ENCODE measurements around the gene KRTAP2-1.
"Not testable (repeated sequence)": the region's sequence is repeated elsewhere in the genome, so short reads cannot be mapped to it uniquely, and the experiment has no call there.

The KRTAP2-1 gene

DNA sequence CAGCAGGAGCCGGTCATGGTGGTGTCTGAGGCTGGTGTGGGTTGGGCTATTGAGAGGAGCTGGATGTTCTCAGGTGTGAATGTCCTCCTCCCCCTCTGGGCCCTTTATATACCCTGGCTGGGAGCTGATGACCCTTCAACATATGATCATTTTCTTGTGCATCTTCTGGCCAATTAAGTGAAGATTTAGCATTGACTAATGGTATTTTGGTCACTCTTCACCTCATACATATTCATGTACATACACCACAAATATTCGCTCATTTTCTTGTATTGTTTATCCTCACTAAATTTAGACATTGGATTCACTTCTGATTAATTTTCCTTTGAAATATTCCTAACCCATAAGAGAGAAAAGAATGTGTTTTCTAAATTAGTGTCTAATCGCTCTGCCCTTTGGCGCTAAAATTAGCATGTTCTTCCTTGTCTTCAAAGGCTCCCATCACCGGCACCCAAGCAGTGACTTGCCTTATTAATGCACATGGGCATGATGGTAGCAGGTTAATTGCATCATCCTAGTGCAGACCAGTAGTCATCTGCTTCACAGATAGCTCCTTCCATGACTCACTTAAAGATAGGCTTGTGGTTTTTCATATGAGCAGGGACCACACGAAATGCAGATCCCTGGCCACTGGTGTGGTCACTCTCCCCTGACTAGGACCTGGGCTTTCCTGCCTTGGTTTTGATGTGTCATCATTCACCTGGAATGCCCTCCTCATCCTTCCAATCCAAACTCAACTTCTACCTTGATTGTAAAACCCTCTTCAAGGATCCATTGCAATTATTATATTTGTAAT is 18.9 kb upstream of the KRTAP2-1 start, which contains the start of gene KRTAP2-4:
Gene KRTAP2-4, minus strand, starts transcription at position 51 of the 796 bp plus-strand sequence. Its CDS starts 34 bp downstream, at position 17.
- no peak within 1 kb of the TSS for H3K27ac ChIP-seq (ENCODE audit: low read length)
- no peak within 1 kb of the TSS for H3K9ac ChIP-seq (ENCODE audit: low read depth, low read length)
- ATAC-seq (ENCODE audit: insufficient read depth, low read depth) (no peak), DNase-seq (no peak)
- H4K20me1 ChIP-seq (ENCODE audit: insufficient read depth, low read length) = no peaks in the 10 kb centered on the region
- TF ChIP-seq EZH2 (IDR thresholded peaks at IDR 0.05; ENCODE audit: borderline replicate concordance, low read depth, low read length, severe bottlenecking) (no peak), CTCF (IDR thresholded peaks at IDR 0.05; ENCODE audit: borderline replicate concordance, extremely low read depth, low read length, poor library complexity, severe bottlenecking) (no peak)
- H3K79me2 ChIP-seq (ENCODE audit: insufficient read depth, low read length) = no peaks in the 10 kb centered on the region
- H3K4me3 ChIP-seq (ENCODE audit: low read depth in 1 of 2, low read length in 2 of 2) = no peak within 1 kb of the TSS
- no peaks in the 10 kb centered on the region for H3K27me3 ChIP-seq (ENCODE audit: insufficient read depth, low read length, poor library complexity)
- no peaks in the 10 kb centered on the region for H3K4me1 ChIP-seq (ENCODE audit: insufficient read depth, low read length)
- H2AFZ ChIP-seq (ENCODE audit: low read depth, low read length) = no peak within 1 kb of the TSS
- no peaks in the 10 kb centered on the region for H3K36me3 ChIP-seq (ENCODE audit: insufficient read depth, low read length)
- H3K4me2 ChIP-seq (ENCODE audit: insufficient read depth, low read length) = no peak within 1 kb of the TSS
- H3K9me3 ChIP-seq (ENCODE audit: insufficient read depth, low read length, severe bottlenecking) = no peaks in the 10 kb centered on the region

DNA sequence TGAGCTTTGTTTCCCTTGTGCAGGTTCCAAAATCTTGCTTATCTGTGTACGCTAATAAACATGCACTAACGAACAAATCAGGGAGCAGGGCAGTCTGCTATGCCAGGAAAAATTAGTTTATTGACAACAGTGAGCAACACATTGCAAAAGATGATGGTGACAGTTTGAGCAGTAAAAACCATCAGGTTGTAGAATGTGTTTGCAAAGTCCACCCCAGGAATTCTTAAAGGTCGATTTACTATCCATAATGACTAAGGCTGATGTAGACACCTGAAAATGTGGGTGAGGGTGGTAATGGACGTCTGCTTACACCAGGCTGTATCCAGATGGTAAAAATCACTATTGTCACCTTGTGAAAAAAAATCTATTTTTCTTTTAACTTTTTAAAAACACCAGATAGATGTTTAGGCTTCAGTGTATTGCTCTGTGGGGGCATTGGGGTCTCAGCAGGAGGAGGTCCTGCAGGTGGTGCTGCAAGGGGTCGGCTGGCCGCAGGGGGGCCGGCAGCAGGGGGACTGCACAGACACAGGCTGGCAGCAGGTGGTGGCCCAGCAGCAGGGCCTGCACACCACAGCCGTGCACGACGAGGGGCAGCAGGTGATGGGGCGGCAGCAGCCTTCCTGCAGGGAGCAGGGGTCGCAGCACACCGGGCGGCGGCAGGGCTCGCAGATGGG is 18.0 kb upstream of the KRTAP2-1 start:
- H3K4me2 ChIP-seq (ENCODE audit: insufficient read depth, low read length); H4K20me1 ChIP-seq (ENCODE audit: insufficient read depth, low read length); H3K9ac ChIP-seq (ENCODE audit: low read depth, low read length); H3K27me3 ChIP-seq (ENCODE audit: insufficient read depth, low read length, poor library complexity); H3K27ac ChIP-seq (ENCODE audit: low read length); H3K9me3 ChIP-seq (ENCODE audit: insufficient read depth, low read length, severe bottlenecking); H3K4me1 ChIP-seq (ENCODE audit: insufficient read depth, low read length); H2AFZ ChIP-seq (ENCODE audit: low read depth, low read length); H3K4me3 ChIP-seq (ENCODE audit: low read depth in 1 of 2, low read length in 2 of 2); ATAC-seq (ENCODE audit: insufficient read depth, low read depth); DNase-seq; H3K36me3 ChIP-seq (ENCODE audit: insufficient read depth, low read length); H3K79me2 ChIP-seq (ENCODE audit: insufficient read depth, low read length): not testable (repeated sequence)

- no peak for ATAC-seq (ENCODE audit: insufficient read depth, low read depth)
- Histone ChIP-seq H4K20me1 (ENCODE audit: insufficient read depth, low read length) (no peaks in the 10 kb centered on the region), H3K27me3 (ENCODE audit: insufficient read depth, low read length, poor library complexity) (no peaks in the 10 kb centered on the region), H2AFZ (ENCODE audit: low read depth, low read length) (no peak overlapping the region), H3K4me2 (ENCODE audit: insufficient read depth, low read length) (no peak overlapping the region), H3K4me3 (ENCODE audit: low read depth in 1 of 2, low read length in 2 of 2) (no peak overlapping the region), H3K36me3 (ENCODE audit: insufficient read depth, low read length) (no peaks in the 10 kb centered on the region), H3K27ac (ENCODE audit: low read length) (no peak overlapping the region), H3K9me3 (ENCODE audit: insufficient read depth, low read length, severe bottlenecking) (no peaks in the 10 kb centered on the region), H3K4me1 (ENCODE audit: insufficient read depth, low read length) (no peaks in the 10 kb centered on the region), H3K9ac (ENCODE audit: low read depth, low read length) (no peak overlapping the region), H3K79me2 (ENCODE audit: insufficient read depth, low read length) (no peaks in the 10 kb centered on the region)
- TF ChIP-seq CTCF (IDR thresholded peaks at IDR 0.05; ENCODE audit: borderline replicate concordance, extremely low read depth, low read length, poor library complexity, severe bottlenecking) (no peak), EZH2 (IDR thresholded peaks at IDR 0.05; ENCODE audit: borderline replicate concordance, low read depth, low read length, severe bottlenecking) (no peak)
- no peak for DNase-seq
Measured at GRCh38 chr17:41064301-41064700, 17.2 kb upstream of the KRTAP2-1 start.

GRCh38 chr17:41063449-41063848 is 16.3 kb upstream of the KRTAP2-1 start:
- Histone ChIP-seq H3K9ac (ENCODE audit: low read depth, low read length) (no peak overlapping the region), H4K20me1 (ENCODE audit: insufficient read depth, low read length) (no peaks in the 10 kb centered on the region), H3K79me2 (ENCODE audit: insufficient read depth, low read length) (no peaks in the 10 kb centered on the region), H3K4me2 (ENCODE audit: insufficient read depth, low read length) (no peak overlapping the region), H3K9me3 (ENCODE audit: insufficient read depth, low read length, severe bottlenecking) (no peaks in the 10 kb centered on the region), H3K27ac (ENCODE audit: low read length) (no peak overlapping the region), H3K4me3 (ENCODE audit: low read depth in 1 of 2, low read length in 2 of 2) (no peak overlapping the region), H3K4me1 (ENCODE audit: insufficient read depth, low read length) (no peaks in the 10 kb centered on the region), H3K36me3 (ENCODE audit: insufficient read depth, low read length) (no peaks in the 10 kb centered on the region), H3K27me3 (ENCODE audit: insufficient read depth, low read length, poor library complexity) (no peaks in the 10 kb centered on the region), H2AFZ (ENCODE audit: low read depth, low read length) (no peak overlapping the region)
- no peak for TF ChIP-seq EZH2 (IDR thresholded peaks at IDR 0.05; ENCODE audit: borderline replicate concordance, low read depth, low read length, severe bottlenecking)
- TF ChIP-seq CTCF (IDR thresholded peaks at IDR 0.05; ENCODE audit: borderline replicate concordance, extremely low read depth, low read length, poor library complexity, severe bottlenecking) = no peak
- DNase-seq = no peak
- no peak for ATAC-seq (ENCODE audit: insufficient read depth, low read depth)
